IMR-90 (cell line): ENCODE measurements around the gene CPEB3.
"Not testable (repeated sequence)": the region's sequence is repeated elsewhere in the genome, so short reads cannot be mapped to it uniquely, and the experiment has no call there.

Experiments
- CTCF ChIP-seq: conservative IDR thresholded peaks from 2 replicates; pipeline ENCODE4 v1.5.1; 2012; ENCODE audit warnings: mild to moderate bottlenecking, low read depth, low read length, improper control_type of control experiment
- MXI1 ChIP-seq: IDR thresholded peaks from 2 replicates; pipeline ENCODE4 v1.6.1; 2012; ENCODE audit warnings: low read depth, mild to moderate bottlenecking, low read length, moderate library complexity, borderline replicate concordance
- RAD21 ChIP-seq: IDR thresholded peaks from 2 replicates; pipeline ENCODE4 v1.6.1; 2012; ENCODE audit warnings: low read length, improper control_type of control experiment
- RCOR1 ChIP-seq: IDR thresholded peaks from 2 replicates; pipeline ENCODE4 v1.6.1; 2012; ENCODE audit warnings: mild to moderate bottlenecking, low read length, improper control_type of control experiment; ENCODE audit not compliant: insufficient replicate concordance
- RFX5 ChIP-seq: IDR thresholded peaks from 2 replicates; pipeline ENCODE4 v1.8.0; 2012; ENCODE audit warnings: low read depth, mild to moderate bottlenecking, low read length, moderate library complexity
- SMC3 ChIP-seq: fragments of 150-350 bp; IDR thresholded peaks from 2 replicates; pipeline ENCODE4 v1.6.1; 2016; ENCODE audit warnings: low read depth, mild to moderate bottlenecking, antibody characterized with exemption, low read length, moderate library complexity

GRCh38 chr10:92329927-92330326 lies 39.0 kb upstream of the CPEB3 start:
- not testable (repeated sequence) for TF ChIP-seq RCOR1, MXI1, CTCF, RFX5, SMC3, RAD21
